ENCODE measurements around the gene OTOG.

Gene OTOG

GRCh38 chr11:17650127-17650911 is 103.3 kb downstream of the OTOG start:
- no peak for TF ChIP-seq ZBTB7A (IDR thresholded peaks at IDR 0.05; ENCODE audit: low read depth)

- TF ChIP-seq TEAD4 (IDR thresholded peaks at IDR 0.05) (no peak), YY1 (IDR thresholded peaks at IDR 0.05; ENCODE audit: low read depth) (no peak), USF1 (IDR thresholded peaks at IDR 0.05) (no peak), FOXM1 (IDR thresholded peaks at IDR 0.05; ENCODE audit: borderline replicate concordance, low read depth) (no peak), CREB1 (IDR thresholded peaks at IDR 0.05; ENCODE audit: low read depth) (no peak), ZBTB7A (IDR thresholded peaks at IDR 0.05; ENCODE audit: low read depth) (no peak), CEBPB (IDR thresholded peaks at IDR 0.05) (no peak), MAX (IDR thresholded peaks at IDR 0.05) (no peak), TCF12 (IDR thresholded peaks at IDR 0.05; ENCODE audit: low read depth) (no peak), EGR1 (IDR thresholded peaks at IDR 0.05) (no peak), REST (IDR thresholded peaks at IDR 0.05; ENCODE audit: low read depth) (no peak), NFIC (IDR thresholded peaks at IDR 0.05) (no peak), RAD21 (IDR thresholded peaks at IDR 0.05; ENCODE audit: low read depth) (no peak), EP300 (IDR thresholded peaks at IDR 0.05; ENCODE audit: borderline replicate concordance) (no peak), TAF1 (IDR thresholded peaks at IDR 0.05; ENCODE audit: low read depth) (no peak)
Measured at GRCh38 chr11:17651061-17651460, 104.0 kb downstream of the OTOG start.

GRCh38 chr11:17651681-17652080 is 104.6 kb downstream of the OTOG start:
- TF ChIP-seq CEBPB (IDR thresholded peaks at IDR 0.05) (no peak), MAX (IDR thresholded peaks at IDR 0.05) (no peak), EP300 (IDR thresholded peaks at IDR 0.05; ENCODE audit: borderline replicate concordance) (no peak), TCF12 (IDR thresholded peaks at IDR 0.05; ENCODE audit: low read depth) (no peak), USF1 (IDR thresholded peaks at IDR 0.05) (no peak), YY1 (IDR thresholded peaks at IDR 0.05; ENCODE audit: low read depth) (no peak), TAF1 (IDR thresholded peaks at IDR 0.05; ENCODE audit: low read depth) (no peak), EGR1 (IDR thresholded peaks at IDR 0.05) (no peak), ZBTB7A (IDR thresholded peaks at IDR 0.05; ENCODE audit: low read depth) (no peak), FOXM1 (IDR thresholded peaks at IDR 0.05; ENCODE audit: borderline replicate concordance, low read depth) (no peak), CREB1 (IDR thresholded peaks at IDR 0.05; ENCODE audit: low read depth) (no peak), RAD21 (IDR thresholded peaks at IDR 0.05; ENCODE audit: low read depth) (no peak), TEAD4 (IDR thresholded peaks at IDR 0.05) (no peak), NFIC (IDR thresholded peaks at IDR 0.05) (no peak), REST (IDR thresholded peaks at IDR 0.05; ENCODE audit: low read depth) (no peak)

GRCh38 chr11:17652556-17652955 is 105.5 kb downstream of the OTOG start:
- TF ChIP-seq REST (IDR thresholded peaks at IDR 0.05; ENCODE audit: low read depth): no peak
- TF ChIP-seq YY1 (IDR thresholded peaks at IDR 0.05; ENCODE audit: low read depth): no peak
- TF ChIP-seq EGR1 (IDR thresholded peaks at IDR 0.05): no peak
- TF ChIP-seq NFIC (IDR thresholded peaks at IDR 0.05): no peak
- TF ChIP-seq USF1 (IDR thresholded peaks at IDR 0.05): no peak
- TF ChIP-seq TCF12 (IDR thresholded peaks at IDR 0.05; ENCODE audit: low read depth): no peak
- TF ChIP-seq ZBTB7A (IDR thresholded peaks at IDR 0.05; ENCODE audit: low read depth): no peak
- no peak for TF ChIP-seq MAX (IDR thresholded peaks at IDR 0.05)
- no peak for TF ChIP-seq FOXM1 (IDR thresholded peaks at IDR 0.05; ENCODE audit: borderline replicate concordance, low read depth)

Measured in Ishikawa (cell line).